Neural crest cell (in vitro differentiated cells): ENCODE data around the gene NXNL1. TPM values are rescaled to one million over a fixed set of nuclear protein-coding genes. Genes with fewer than 3 reads are reported as not detected.

Source experiments
- DNase-seq: peaks from one replicate; pipeline ENCODE4 v3.0.0; 2021; ENCODE audit warnings: low read depth, mixed read lengths, low spot score
- H3K27ac Mint-ChIP-seq: one replicate; pipeline ENCODE4 v1.8.0; 2021; ENCODE audit warnings: mild to moderate bottlenecking, mixed read lengths; ENCODE audit not compliant: unreplicated experiment
- H3K27me3 Mint-ChIP-seq: 2 replicates; pipeline ENCODE4 v1.8.0; 2021; ENCODE audit warnings: low read depth, mild to moderate bottlenecking, mixed read lengths
- H3K36me3 Mint-ChIP-seq: 2 replicates; pipeline ENCODE4 v1.8.0; 2021; ENCODE audit warnings: low read depth, mild to moderate bottlenecking, mixed read lengths
- H3K4me1 Mint-ChIP-seq: 2 replicates; pipeline ENCODE4 v1.8.0; 2021; ENCODE audit warnings: mixed read lengths
- H3K4me3 Mint-ChIP-seq: one replicate; pipeline ENCODE4 v1.8.0; 2021; ENCODE audit warnings: mild to moderate bottlenecking, mixed read lengths
- H3K9me3 Mint-ChIP-seq: 2 replicates; pipeline ENCODE4 v1.8.0; 2021; ENCODE audit warnings: mixed read lengths
- total RNA-seq: library from RNA; stranded (reverse); gene quantifications from 2 replicates; pipeline ENCODE4 v1.2.1, GENCODE V29; 2021
- TF ChIP-seq, protein P1 (sequence below): fragments of 200-600 bp; sonication (generic); conservative IDR thresholded peaks from 2 replicates; pipeline ENCODE4 v1.5.0; 2021; ENCODE audit warnings: antibody characterized with exemption, mild to moderate bottlenecking

The NXNL1 gene
- total RNA-seq, 1 donor from 2014 or later = not detected

DNA sequence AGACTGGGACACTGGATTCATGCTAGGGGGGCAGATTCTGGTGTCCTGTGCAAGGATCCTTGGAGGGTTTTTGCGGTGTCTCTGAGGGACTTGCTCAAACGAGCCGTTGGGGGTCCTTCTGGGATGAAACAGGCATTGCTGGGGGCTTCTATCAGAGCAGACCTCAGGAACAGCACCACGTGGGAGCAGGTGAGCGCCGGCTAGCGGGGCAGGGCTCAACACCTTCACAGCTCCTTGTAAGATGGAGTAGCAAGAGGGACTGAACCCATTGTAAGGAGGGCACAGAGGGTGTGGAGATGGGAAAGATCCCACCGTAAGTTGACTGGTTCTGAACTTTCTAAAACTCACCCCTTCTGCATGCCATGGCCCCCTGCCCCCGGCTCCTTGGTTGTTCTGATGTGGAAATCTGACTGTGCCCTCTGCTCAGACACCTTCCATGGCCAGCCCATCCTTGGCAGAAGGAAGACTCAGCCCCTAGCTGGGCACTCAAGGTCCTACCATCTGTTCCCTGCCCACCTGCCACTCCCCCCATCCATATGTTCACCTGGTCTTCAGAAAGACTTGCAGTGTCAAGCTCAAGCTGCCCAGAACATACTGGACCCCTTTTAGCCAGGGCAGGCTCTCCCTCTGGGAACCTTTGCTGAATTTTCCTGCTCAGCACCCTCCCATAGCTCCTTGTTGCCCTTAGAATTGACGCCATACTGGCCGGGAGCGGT, 10.8 kb upstream of the NXNL1 start:
- H3K9me3 Mint-ChIP-seq = no peaks in the 10 kb centered on the region
- H3K4me3 Mint-ChIP-seq = peak overlapping the region; percentile 98
- no peak overlapping the region for H3K27ac Mint-ChIP-seq
- no peak for DNase-seq
- H3K27me3 Mint-ChIP-seq = peaks cover 7% of the 10 kb centered on the region
- H3K36me3 Mint-ChIP-seq = no peaks in the 10 kb centered on the region
- H3K4me1 Mint-ChIP-seq = peaks cover 34% of the 10 kb centered on the region
- TF ChIP-seq, protein P1, sequence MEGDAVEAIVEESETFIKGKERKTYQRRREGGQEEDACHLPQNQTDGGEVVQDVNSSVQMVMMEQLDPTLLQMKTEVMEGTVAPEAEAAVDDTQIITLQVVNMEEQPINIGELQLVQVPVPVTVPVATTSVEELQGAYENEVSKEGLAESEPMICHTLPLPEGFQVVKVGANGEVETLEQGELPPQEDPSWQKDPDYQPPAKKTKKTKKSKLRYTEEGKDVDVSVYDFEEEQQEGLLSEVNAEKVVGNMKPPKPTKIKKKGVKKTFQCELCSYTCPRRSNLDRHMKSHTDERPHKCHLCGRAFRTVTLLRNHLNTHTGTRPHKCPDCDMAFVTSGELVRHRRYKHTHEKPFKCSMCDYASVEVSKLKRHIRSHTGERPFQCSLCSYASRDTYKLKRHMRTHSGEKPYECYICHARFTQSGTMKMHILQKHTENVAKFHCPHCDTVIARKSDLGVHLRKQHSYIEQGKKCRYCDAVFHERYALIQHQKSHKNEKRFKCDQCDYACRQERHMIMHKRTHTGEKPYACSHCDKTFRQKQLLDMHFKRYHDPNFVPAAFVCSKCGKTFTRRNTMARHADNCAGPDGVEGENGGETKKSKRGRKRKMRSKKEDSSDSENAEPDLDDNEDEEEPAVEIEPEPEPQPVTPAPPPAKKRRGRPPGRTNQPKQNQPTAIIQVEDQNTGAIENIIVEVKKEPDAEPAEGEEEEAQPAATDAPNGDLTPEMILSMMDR = no peak

DNA sequence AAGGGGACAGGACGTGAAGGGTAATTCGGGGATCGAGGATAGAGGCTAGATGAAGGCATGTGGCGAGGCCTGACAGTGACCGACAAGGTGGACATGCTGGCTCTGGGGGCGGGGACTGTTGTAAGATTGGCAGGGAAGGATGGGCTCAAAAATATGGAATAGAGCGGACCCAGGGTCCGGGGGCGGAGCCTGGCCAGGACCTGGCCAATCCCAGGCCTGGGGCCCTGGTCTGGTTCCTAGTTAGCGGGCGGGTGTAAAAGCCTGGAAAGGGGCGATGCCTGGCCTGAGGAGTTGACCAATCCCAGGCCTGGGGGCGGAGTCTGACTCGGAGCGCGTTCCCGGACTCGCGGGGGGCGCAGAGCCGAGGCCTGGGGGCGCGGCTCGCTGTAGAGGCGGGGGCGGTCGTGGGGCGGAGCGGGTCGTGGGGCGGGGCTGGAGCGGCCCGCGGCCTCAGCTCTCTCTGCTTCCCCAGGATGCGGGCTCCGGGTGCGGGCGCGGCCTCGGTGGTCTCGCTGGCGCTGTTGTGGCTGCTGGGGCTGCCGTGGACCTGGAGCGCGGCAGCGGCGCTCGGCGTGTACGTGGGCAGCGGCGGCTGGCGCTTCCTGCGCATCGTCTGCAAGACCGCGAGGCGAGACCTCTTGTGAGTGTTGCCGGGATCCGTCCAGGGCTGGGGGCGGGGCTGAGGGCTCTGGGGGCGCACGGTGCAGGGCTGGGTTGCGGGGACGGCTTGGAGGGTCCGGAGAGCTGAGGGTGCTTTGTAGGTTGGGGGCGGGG, 9.5 kb upstream of the NXNL1 start, which contains the start of gene SLC27A1:
Gene SLC27A1 (plus strand): TSS at position 457 of the 774 bp plus-strand sequence. CDS start 17 bp downstream, at position 474.
- peak within 1 kb of the TSS; percentile 44 for H3K27ac Mint-ChIP-seq
- no peaks in the 10 kb centered on the region for H3K36me3 Mint-ChIP-seq
- H3K4me1 Mint-ChIP-seq = peaks cover 30% of the 10 kb centered on the region
- no peaks in the 10 kb centered on the region for H3K9me3 Mint-ChIP-seq
- DNase-seq = peak; percentile 99
- H3K4me3 Mint-ChIP-seq = peak within 1 kb of the TSS; percentile 98
- TF ChIP-seq, protein P1 = no peak
- H3K27me3 Mint-ChIP-seq = peaks cover 12% of the 10 kb centered on the region

DNA sequence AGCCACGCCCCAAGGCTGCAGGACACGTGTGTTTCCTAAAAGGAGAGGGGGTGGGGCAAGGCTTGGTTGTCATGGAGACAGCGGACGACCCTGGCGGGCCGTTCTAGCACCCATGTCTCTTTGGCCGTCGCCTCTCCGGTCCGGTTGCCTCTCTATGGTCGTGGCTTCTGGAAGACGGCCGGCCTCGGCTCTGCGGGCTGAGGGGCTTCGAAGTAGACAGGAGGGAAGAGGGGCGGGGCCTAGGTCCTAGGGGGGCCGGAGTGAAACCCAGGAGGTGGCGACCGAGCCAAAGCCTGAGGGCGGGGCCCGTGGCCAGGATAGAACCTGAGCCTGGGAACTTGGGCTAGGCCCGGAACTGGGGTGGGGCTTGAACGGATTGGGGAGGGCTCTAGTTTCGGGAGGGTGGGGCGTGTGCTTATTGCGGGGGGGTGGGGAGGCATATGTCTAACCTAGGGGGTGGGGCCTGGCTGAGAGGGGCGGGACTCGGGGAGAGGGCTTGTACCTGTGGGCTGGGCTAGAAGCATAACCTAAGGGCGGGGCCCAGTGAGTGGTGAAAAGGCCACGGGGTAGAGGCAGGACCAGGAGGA, 8.8 kb upstream of the NXNL1 start:
- Mint-ChIP-seq H3K4me3 (peak overlapping the region; percentile 98), H3K27me3 (peaks cover 12% of the 10 kb centered on the region), H3K9me3 (no peaks in the 10 kb centered on the region), H3K4me1 (peaks cover 28% of the 10 kb centered on the region), H3K36me3 (no peaks in the 10 kb centered on the region), H3K27ac (peak overlapping the region; percentile 44)
- DNase-seq = peak; percentile 81
- TF ChIP-seq, protein P1 = no peak

DNA sequence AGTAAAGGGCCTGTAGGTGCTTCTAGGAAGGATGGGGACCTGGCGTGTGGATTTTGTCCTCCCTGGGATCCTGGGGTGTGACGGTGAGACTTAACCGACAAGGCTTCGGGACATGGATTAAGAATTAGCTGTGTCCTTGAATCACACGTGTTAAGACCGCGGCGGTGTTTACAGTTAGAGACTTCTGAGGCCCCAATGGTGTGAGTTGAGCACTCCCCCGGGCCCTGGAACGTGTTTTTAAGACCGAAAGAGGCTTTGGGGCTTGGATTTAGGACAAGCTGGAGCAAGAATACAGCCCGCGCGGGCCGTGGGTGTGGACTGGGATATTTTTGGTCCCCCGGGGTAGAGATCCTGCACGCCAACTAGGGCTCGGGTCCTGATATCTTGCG, 8.4 kb upstream of the NXNL1 start:
- Mint-ChIP-seq H3K27me3 (peaks cover 12% of the 10 kb centered on the region), H3K27ac (peak overlapping the region; percentile 44), H3K4me1 (peaks cover 28% of the 10 kb centered on the region), H3K9me3 (no peaks in the 10 kb centered on the region), H3K36me3 (no peaks in the 10 kb centered on the region), H3K4me3 (peak overlapping the region; percentile 98)
- TF ChIP-seq, protein P1 = no peak
- DNase-seq = no peak

DNA sequence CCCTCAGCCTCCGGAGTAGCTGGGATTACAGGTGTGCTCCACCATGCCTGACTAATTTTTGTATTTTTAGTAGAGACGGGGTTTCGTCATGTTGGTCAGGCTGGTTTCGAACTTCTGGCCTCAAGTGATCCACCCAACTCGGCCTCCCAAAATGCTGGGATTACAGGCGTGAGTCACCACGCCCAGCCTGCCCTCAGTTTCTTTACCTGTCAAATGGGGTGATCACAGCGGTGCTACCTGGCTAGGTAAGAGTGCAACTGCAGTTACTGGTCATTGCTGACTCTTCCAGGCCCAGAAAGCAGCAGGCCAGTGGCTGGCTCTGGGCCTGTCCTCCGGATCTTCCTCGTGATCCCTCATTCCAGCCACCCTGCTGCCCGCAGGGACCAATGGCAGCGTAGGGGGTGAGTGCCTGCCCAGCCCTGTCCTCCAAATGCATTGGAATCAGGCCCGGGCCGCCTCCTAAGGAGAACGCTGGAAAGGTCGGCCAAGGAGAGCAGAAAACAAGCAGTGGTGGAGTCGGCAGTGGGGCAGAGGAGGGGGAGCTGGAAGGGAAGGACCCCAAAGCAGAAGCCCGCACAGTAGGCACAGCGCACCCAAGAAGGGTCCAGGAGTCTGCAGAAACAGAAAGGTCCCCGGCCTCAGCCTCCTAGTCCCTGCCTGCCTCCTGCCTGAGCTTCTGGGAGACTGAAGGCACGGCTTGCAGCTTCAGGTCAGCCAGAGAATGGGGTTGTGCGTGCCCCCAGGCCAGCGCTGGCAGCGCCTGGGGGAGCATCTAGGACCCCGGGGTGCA, 7.8 kb upstream of the NXNL1 start:
- Mint-ChIP-seq H3K36me3 (no peaks in the 10 kb centered on the region), H3K27me3 (peaks cover 12% of the 10 kb centered on the region), H3K4me3 (peak overlapping the region; percentile 98), H3K4me1 (peaks cover 28% of the 10 kb centered on the region), H3K9me3 (no peaks in the 10 kb centered on the region), H3K27ac (no peak overlapping the region)
- no peak for DNase-seq
- TF ChIP-seq, protein P1 = no peak
